ENCODE measurements around the gene TMEM9. TPM values are rescaled to one million over a fixed set of nuclear protein-coding genes. Genes with fewer than 3 reads are reported as not detected.
A peak's percentile ranks its signal among the peaks of the same experiment; 100 is the strongest.

Gene TMEM9
- total RNA-seq, 3 donors from 2014 or later, result 19.1 to 38.9 (median 24.1) TPM

DNA sequence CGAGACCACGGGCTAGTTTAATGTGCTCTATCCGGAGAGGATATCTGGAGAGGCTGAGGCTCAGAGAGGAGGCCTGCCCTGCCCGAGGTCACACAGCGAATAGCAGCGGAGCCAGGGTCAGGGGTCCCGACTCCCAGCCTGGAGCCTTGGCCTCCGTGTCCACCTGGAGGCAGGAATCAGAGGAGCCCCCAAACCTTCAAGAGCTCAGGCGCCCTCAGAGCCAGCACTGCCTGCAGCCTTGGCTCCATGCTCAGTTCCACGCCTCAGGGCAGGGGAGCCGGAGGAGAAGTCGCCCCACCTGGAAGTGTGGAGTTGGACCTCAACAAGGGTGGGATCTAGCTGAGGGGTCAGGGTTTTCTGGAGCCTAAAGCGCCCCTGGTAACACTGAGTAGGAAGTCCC, 25.3 kb downstream of the TMEM9 start:
- Histone ChIP-seq H3K9me3 (no peaks in the 10 kb centered on the region), H3K4me3 (no peak overlapping the region), H3K4me1 (ENCODE audit: low read depth) (no peaks in the 10 kb centered on the region), H3K36me3 (ENCODE audit: low read depth) (no peaks in the 10 kb centered on the region)
- ATAC-seq, result no peak
- DNase-seq, result no peak
- intact Hi-C loops (cut with DNase I, micrococcal nuclease), result no loop called here
- TF ChIP-seq, protein P1, sequence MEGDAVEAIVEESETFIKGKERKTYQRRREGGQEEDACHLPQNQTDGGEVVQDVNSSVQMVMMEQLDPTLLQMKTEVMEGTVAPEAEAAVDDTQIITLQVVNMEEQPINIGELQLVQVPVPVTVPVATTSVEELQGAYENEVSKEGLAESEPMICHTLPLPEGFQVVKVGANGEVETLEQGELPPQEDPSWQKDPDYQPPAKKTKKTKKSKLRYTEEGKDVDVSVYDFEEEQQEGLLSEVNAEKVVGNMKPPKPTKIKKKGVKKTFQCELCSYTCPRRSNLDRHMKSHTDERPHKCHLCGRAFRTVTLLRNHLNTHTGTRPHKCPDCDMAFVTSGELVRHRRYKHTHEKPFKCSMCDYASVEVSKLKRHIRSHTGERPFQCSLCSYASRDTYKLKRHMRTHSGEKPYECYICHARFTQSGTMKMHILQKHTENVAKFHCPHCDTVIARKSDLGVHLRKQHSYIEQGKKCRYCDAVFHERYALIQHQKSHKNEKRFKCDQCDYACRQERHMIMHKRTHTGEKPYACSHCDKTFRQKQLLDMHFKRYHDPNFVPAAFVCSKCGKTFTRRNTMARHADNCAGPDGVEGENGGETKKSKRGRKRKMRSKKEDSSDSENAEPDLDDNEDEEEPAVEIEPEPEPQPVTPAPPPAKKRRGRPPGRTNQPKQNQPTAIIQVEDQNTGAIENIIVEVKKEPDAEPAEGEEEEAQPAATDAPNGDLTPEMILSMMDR (IDR thresholded peaks at IDR 0.05), result no peak

DNA sequence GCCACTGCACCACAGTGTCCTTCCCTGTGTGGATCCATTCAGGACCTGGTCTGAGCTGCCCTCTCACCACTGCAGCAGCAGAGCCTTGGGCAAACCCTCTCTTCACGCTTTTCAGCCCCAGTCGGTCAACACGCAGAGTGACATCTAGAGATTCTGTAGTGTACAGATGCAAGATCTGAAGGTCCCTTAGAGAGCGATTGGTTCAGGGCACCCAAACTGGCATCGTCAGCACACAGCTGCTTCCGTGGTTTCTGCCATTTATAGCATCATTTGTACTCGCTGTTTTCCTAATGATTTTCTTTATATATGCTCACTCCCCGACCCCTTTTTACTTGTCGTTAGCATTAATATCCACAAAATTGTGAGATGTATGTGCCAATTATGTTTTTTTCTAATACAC, 25.8 kb downstream of the TMEM9 start:
- H3K4me3 ChIP-seq, result no peak overlapping the region
- TF ChIP-seq, protein P1 (IDR thresholded peaks at IDR 0.05), result no peak
- no peaks in the 10 kb centered on the region for H3K36me3 ChIP-seq (ENCODE audit: low read depth)
- no peaks in the 10 kb centered on the region for H3K9me3 ChIP-seq
- intact Hi-C loops (cut with DNase I, micrococcal nuclease), result no loop called here
- ATAC-seq (no peak), DNase-seq (no peak)
- H3K4me1 ChIP-seq (ENCODE audit: low read depth), result no peaks in the 10 kb centered on the region

DNA sequence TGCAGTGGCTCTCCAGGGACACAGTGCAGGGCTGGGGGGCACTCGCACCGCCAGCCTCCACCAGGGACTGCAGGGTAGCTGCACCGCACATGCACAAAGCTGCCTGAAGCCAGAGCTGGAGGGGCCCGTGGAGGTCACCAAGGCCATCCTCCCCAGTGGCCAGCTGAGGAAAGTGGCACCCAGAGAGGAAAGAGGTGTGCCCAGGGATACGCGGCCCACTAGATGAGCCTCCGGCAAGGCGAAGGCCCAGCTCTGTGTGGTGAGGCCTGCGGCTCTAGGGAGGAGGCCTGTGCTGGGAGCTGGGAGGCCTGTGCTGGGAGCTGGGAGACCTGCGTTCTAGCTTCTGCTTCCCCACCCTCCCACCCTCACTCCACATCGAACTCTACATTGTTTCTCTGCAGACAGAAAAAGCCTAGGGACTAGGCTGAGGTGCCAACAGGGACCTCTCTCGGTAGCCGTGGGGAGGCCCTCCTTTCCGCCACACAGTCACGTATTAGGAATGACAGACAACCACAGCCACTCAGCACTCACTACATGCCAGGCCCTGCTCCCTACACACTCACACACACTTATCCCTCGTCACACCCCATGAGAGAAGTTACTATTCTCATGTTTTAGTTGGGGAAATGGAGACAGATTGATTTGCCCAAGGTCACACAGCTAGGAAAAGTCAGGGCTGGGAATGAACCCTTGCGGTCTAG, 26.4 kb downstream of the TMEM9 start:
- Histone ChIP-seq H3K36me3 (ENCODE audit: low read depth) (no peaks in the 10 kb centered on the region), H3K4me3 (no peak overlapping the region), H3K9me3 (no peaks in the 10 kb centered on the region), H3K4me1 (ENCODE audit: low read depth) (no peaks in the 10 kb centered on the region)
- intact Hi-C loops (cut with DNase I, micrococcal nuclease), result no loop called here
- TF ChIP-seq, protein P1 (IDR thresholded peaks at IDR 0.05), result no peak
- ATAC-seq, result no peak
- no peak for DNase-seq

DNA sequence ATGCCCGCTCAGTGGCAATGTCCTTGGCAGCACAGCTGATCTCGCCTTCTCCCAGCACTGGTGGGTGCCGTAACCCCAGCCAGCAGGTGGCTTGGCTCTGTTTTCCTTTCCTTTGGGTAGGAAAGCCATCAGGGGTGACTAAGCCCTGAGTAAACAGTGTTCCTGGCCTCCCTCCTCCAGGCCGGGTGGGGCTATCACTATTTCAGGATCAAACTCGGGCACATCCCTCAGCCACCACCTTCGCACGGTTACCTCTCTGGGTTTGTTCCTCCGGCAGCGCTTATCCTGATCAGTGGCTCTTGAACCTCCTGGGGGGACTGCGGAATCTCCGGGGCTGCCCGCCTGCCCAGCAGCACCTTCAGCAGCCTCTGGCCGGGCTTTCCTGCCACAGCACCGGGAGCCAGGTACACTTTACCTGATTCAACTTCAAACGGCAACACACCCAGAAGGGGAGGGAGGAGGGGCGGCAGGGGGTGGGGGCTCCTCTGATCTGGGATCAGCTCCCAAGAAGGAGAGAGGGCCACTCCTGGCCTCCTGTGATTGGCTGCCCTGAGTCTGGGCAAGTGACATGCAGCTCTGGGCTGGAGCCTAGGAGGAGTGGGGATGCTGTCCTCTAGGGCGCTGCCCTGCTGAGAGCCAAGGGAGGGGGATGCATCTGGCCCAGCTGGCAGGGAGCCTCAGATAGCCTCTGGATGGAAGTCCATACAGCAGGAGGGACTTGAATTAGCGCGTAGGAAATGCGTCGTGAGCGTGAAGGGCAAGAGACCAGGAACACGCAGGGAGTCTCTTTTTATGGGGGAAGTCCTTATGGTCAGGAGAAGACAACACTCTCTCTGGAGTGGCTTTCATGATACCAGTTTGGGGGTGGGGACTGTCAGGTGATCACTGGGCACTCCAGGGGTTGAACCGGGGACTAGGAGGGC, 27.2 kb downstream of the TMEM9 start, which contains the start of gene ASCL5:
ASCL5 (minus strand) TSS at position 353 of the 923 bp plus-strand sequence. CDS start 11,812 bp downstream, outside the sequence.
- peak in 2 of 3 donors; percentile 56 to 61 for DNase-seq
- Histone ChIP-seq H3K9me3 (no peaks in the 10 kb centered on the region), H3K4me1 (ENCODE audit: low read depth) (no peaks in the 10 kb centered on the region), H3K4me3 (no peak within 1 kb of the TSS), H3K36me3 (ENCODE audit: low read depth) (no peaks in the 10 kb centered on the region)
- TF ChIP-seq, protein P1 (IDR thresholded peaks at IDR 0.05), result no peak
- intact Hi-C loops (cut with DNase I, micrococcal nuclease), result no loop called here
- peak; percentile 91 for ATAC-seq

DNA sequence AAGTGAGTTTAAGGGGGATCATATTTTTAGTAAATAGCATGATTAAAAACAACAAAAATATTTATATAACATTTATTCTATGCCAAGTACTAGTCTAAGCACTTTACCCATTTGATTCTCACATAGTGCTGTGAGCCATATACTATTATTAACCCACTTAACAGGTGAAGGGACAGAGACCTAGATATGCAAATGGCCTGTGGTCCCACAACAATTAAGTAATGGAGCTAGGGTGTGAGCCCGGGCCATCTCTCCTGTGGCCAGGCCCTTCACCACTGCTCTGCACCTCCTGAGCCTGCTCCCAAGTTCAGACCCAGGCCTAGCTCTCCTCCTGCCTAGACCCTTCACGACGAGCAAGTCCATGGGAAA, 27.8 kb downstream of the TMEM9 start:
- no peak overlapping the region for H3K4me3 ChIP-seq
- H3K9me3 ChIP-seq, result no peaks in the 10 kb centered on the region
- TF ChIP-seq, protein P1 (IDR thresholded peaks at IDR 0.05), result no peak
- H3K36me3 ChIP-seq (ENCODE audit: low read depth), result no peaks in the 10 kb centered on the region
- no peaks in the 10 kb centered on the region for H3K4me1 ChIP-seq (ENCODE audit: low read depth)
- ATAC-seq (no peak), DNase-seq (no peak)
- intact Hi-C loops (cut with DNase I, micrococcal nuclease), result no loop called here
